ENCODE results near the gene C3orf20. TPM values are rescaled to one million over a fixed set of nuclear protein-coding genes. Genes with fewer than 3 reads are reported as not detected.

Gene C3orf20
- total RNA-seq, 1 donor from 2014 or later: not detected

DNA sequence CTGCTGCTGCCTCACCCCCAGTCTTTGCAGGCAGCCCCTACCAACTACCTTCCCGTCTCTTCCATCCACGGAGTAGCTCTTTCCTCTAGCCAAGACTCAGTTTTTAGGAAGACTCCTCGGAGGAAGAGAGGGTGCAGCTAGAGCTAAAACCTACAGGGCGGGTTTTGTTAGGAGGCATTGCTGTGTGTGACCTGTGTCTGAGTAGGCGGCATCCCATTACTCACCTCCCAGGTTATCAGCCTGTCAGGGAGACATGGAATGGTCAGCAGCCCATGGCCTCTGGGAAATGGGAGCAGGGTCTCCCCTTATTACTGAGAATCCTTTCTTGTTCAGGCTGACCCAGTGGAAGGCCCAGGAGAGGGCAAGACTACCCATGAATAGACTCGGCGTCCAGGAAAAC, 100.1 kb downstream of the C3orf20 start:
- DNase-seq: no peak

DNA sequence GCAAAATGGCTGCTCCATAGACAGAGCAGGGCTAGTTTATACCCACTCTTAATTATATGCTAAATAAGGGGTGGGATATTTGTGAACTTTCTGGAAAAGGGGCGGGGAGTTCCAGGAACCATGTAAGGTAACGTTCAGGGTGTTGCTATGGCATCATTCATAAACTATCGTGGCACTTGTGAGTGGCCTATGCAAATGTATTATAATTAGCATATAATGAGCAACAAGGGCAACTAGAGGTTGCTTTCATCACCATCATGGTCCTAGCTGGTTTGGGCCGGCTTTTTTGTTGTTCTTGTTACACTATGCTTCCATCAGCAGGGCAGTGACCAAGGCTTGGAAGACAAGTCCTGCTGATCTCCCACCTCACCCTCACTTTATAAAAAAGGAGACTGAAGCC, 100.6 kb downstream of the C3orf20 start:
- DNase-seq: no peak

DNA sequence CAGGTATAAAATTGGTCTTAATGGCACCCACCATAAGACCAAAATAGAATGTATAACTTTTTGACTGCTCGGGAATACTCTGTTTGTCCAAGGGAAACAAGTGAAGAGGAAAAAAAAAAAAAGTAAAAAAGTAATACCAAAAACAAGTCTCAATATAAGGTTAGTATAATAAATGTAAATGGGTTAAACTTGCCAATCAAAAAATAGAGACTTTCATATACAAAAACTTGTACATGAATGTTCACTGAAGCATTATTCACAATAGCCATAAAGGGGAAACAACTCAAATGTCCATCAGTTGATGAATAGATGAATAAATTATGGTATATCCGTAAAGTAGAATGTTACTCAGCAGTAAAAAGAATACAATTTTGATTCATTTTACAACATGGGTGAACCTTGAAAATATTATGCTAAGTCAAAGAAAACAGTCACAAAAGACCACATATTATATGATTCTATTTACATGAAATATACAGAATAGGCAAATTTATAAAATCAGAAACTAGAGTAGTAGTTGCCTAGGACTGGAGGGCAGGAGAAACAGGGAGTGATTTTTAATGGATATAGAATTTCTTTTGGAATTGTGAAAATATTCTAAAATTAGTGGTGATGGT, 104.2 kb downstream of the C3orf20 start:
- no peak for DNase-seq

- no peak for DNase-seq
Observed at GRCh38 chr3:14780927-14781507, 106.1 kb downstream of the C3orf20 start.

DNA sequence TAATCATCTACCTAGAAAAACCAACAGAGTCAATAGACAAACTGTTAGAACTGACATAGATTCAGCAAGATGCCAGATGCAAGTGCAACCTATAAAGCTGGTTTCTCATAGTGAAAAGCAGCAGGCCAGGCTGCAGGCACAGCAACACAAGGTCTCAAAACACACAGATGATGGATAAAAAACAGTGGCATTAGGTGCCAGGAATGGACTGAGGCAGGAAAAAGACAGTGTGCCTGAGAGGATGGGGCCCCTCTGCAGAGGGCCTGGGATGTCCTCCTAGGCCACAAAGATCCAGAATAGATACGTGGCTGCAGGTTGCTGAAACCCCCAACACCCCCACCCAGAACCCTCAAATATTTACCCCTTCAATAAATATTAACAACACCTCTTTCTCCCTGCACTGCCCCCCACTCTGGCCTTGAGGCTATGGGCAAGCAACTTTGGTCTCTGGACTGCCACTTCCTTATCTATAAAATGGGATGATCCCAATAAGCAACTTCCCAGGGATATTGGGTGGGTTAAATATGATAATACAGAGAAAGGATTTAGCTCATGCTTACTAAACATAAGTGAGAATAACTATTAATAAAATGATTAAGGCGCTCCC, 108.6 kb downstream of the C3orf20 start:
- DNase-seq: no peak

GRCh38 chr3:14784087-14784681, 109.2 kb downstream of the C3orf20 start:
- DNase-seq: no peak

GRCh38 chr3:14785207-14786155, 110.5 kb downstream of the C3orf20 start:
- DNase-seq: no peak

DNA sequence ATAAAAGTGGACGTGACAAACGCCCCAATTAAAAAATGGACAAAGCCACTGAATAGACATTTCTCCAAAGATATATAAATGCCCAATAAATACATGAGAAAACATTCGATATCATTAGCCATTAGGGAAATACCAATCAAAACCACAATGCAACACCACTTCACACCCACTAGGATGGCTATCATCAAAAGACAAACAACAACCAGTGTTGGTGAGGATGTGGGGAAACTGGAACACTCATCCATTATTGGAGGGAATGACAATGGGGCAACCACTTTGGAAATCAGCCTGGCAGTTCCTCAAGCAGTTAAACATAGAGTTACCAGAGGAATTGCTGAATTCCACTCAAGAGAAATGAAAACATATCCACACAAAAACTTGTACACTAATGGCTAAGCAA, 111.4 kb downstream of the C3orf20 start:
- DNase-seq: no peak

DNA sequence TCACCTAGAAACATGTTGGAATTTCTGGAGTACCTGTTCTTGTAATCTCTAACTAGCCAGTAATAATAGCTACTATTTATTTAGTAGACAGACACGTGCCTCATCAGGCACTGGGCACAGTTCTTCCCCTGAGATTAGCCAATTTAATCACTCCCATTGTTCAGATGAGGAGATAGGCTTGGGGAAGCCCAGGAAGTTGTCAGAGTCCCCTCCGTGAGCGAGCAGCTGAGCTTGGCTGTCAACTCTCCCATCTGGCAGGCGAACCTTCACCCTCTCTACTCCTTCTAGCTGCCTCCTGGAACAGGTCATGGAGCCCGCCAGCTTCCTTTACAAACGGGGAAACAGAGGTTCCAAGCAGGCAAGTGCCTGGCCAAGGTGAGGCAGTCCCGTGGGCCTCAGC, 112.7 kb downstream of the C3orf20 start:
- no peak for DNase-seq

GRCh38 chr3:14788644-14789043, 113.7 kb downstream of the C3orf20 start:
- no peak for DNase-seq

GRCh38 chr3:14789221-14789620, 114.3 kb downstream of the C3orf20 start:
- DNase-seq: no peak

- no peak for DNase-seq
Observed at GRCh38 chr3:14789640-14790285, 114.8 kb downstream of the C3orf20 start.

- DNase-seq: no peak
Observed at GRCh38 chr3:14791343-14791945, 116.5 kb downstream of the C3orf20 start.

DNA sequence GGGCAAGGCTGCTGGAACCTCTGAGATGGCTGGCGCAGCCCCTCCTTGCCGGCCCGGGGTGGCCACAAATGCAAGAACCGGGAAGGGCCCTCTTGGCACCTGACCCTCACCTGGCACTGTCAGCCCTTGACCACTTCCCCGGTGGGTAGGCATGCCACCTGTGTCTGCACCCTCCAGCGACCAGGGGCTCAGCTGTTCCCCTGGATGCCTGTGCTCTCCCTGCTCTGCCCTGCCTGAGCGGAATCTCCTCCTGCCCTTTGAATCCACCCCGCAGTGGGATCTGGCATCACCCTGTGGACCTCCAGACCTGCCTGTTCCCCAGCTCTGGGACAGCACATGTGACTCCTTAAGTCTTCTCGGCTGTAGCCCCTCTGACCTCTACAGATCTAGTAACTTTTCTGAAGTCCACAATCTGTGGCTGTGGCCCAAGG, 117.8 kb downstream of the C3orf20 start:
- DNase-seq: no peak

DNA sequence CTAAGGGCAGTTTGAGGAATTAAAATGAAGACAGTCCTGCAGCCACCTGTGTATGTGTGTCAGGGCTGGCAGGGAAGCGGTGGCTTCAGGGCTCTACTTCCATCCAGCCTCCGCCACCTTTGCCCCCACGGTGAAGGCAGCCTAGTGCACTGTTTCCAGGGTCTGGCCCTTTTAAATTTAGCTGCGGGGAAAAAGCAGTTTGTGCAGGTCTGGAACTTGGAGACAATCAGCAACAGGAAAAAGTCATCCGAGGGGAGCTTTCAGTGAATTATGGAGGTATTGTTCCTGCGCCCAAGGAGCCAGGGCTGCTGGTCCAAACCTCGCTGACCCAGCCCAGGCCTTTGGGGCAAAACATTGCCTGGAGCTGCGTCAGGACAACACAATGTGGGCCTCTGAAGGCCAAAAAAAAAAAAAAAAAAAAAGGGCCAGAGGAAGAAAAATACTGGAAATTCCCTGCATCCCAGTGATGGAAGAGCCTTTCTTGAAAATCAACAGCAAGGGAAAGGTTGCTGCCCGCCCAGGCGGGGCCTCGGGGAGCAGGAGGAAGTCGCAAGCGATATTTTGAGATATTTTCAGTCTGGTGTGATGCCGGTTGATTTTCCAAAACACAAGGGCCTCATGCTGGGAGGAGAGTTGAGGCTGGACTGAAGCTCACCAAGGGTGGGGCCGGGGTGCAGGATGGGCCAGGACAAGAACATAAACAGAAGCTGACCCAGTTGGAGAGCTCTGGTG, 118.4 kb downstream of the C3orf20 start:
- no peak for DNase-seq

GRCh38 chr3:14793858-14794234, 118.9 kb downstream of the C3orf20 start:
- DNase-seq: no peak

GRCh38 chr3:14794435-14794834, 119.5 kb downstream of the C3orf20 start:
- DNase-seq: no peak

- DNase-seq: no peak
Observed at GRCh38 chr3:14795996-14796395, 121.1 kb downstream of the C3orf20 start.

- no peak for DNase-seq
Observed at GRCh38 chr3:14796403-14797077, 121.6 kb downstream of the C3orf20 start.

GRCh38 chr3:14797731-14798130, 122.8 kb downstream of the C3orf20 start:
- no peak for DNase-seq

Measured in skin of body (tissue), 2 donors.